ENCODE data around the gene TMC3.

The TMC3 gene

GRCh38 chr15:81316267-81316666, 57.7 kb downstream of the TMC3 start:
- no peaks in the 10 kb centered on the region for H3K79me2 ChIP-seq (ENCODE audit: insufficient read depth, low read depth)
- H3K9ac ChIP-seq: no peak overlapping the region

DNA sequence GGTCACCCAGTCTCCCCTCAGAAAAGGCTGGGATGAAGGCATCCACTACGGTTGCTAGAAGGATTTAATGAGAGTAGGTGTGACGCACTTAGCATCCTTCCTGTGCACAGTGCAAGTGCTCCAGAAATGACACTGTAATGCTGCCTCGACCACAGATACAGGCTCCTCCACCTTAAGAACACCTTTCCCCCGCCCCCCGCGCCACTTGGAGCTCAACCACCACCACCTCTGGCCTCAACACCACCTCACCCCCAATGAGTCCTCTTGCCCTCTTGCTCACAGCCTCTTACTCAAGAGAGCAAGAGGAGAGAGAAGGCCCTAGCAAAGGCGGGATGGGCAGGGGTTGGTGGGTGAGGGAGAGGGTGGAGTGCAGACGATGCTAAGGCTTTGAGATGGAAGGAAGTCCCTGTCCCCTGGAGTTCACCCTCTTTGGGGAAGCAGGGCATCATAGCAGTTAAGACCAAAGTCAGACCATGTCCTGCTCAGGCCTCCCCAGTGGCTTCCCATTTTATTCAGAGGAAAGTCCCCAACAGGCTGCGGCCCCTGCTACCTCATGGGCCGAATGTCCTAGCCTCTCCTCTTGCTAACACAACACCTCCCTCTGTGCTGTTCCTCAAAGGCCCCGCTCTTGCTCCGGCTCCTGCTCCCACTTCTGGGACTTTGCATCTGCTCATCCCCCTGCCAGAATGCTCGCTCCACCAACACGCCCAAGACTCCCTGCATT, 58.4 kb downstream of the TMC3 start:
- no peaks in the 10 kb centered on the region for H3K27me3 ChIP-seq (ENCODE audit: insufficient read depth, low read depth)
- no peaks in the 10 kb centered on the region for H4K20me1 ChIP-seq (ENCODE audit: insufficient read depth)
- H3K4me1 ChIP-seq (ENCODE audit: low read depth, poor library complexity, severe bottlenecking): peaks cover 15% of the 10 kb centered on the region
- no peak overlapping the region for H2AFZ ChIP-seq (ENCODE audit: low read depth)
- no peak overlapping the region for H3K4me2 ChIP-seq
- H3K36me3 ChIP-seq (ENCODE audit: insufficient read depth): no peaks in the 10 kb centered on the region
- no peak overlapping the region for H3K4me3 ChIP-seq (IDR thresholded peaks at IDR 0.05; ENCODE audit: insufficient read depth, low read depth, low read length)
- no peak overlapping the region for H3K9ac ChIP-seq
- no peak overlapping the region for H3K27ac ChIP-seq
- TF ChIP-seq, protein P1, sequence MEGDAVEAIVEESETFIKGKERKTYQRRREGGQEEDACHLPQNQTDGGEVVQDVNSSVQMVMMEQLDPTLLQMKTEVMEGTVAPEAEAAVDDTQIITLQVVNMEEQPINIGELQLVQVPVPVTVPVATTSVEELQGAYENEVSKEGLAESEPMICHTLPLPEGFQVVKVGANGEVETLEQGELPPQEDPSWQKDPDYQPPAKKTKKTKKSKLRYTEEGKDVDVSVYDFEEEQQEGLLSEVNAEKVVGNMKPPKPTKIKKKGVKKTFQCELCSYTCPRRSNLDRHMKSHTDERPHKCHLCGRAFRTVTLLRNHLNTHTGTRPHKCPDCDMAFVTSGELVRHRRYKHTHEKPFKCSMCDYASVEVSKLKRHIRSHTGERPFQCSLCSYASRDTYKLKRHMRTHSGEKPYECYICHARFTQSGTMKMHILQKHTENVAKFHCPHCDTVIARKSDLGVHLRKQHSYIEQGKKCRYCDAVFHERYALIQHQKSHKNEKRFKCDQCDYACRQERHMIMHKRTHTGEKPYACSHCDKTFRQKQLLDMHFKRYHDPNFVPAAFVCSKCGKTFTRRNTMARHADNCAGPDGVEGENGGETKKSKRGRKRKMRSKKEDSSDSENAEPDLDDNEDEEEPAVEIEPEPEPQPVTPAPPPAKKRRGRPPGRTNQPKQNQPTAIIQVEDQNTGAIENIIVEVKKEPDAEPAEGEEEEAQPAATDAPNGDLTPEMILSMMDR (conservative IDR thresholded peaks at IDR 0.05; ENCODE audit: low read depth, low read length): no peak
- no peaks in the 10 kb centered on the region for H3K79me2 ChIP-seq (ENCODE audit: insufficient read depth, low read depth)

More at GRCh38 chr15:81316267-81316666, 57.7 kb downstream of the TMC3 start:
- TF ChIP-seq, protein P1 (conservative IDR thresholded peaks at IDR 0.05; ENCODE audit: low read depth, low read length): no peak
- H3K4me3 ChIP-seq (IDR thresholded peaks at IDR 0.05; ENCODE audit: insufficient read depth, low read depth, low read length): no peak overlapping the region
- H4K20me1 ChIP-seq (ENCODE audit: insufficient read depth): no peaks in the 10 kb centered on the region
- no peak overlapping the region for H2AFZ ChIP-seq (ENCODE audit: low read depth)
- no peaks in the 10 kb centered on the region for H3K27me3 ChIP-seq (ENCODE audit: insufficient read depth, low read depth)
- H3K27ac ChIP-seq: no peak overlapping the region
- H3K36me3 ChIP-seq (ENCODE audit: insufficient read depth): no peaks in the 10 kb centered on the region
- H3K4me2 ChIP-seq: no peak overlapping the region
- peaks cover 15% of the 10 kb centered on the region for H3K4me1 ChIP-seq (ENCODE audit: low read depth, poor library complexity, severe bottlenecking)

- TF ChIP-seq, protein P1 (conservative IDR thresholded peaks at IDR 0.05; ENCODE audit: low read depth, low read length): no peak
- H3K4me1 ChIP-seq (ENCODE audit: low read depth, poor library complexity, severe bottlenecking): peaks cover 15% of the 10 kb centered on the region
- no peak overlapping the region for H3K27ac ChIP-seq
- H3K27me3 ChIP-seq (ENCODE audit: insufficient read depth, low read depth): no peaks in the 10 kb centered on the region
- no peaks in the 10 kb centered on the region for H3K36me3 ChIP-seq (ENCODE audit: insufficient read depth)
- H3K9ac ChIP-seq: no peak overlapping the region
- H4K20me1 ChIP-seq (ENCODE audit: insufficient read depth): no peaks in the 10 kb centered on the region
- H3K79me2 ChIP-seq (ENCODE audit: insufficient read depth, low read depth): no peaks in the 10 kb centered on the region
- no peak overlapping the region for H3K4me3 ChIP-seq (IDR thresholded peaks at IDR 0.05; ENCODE audit: insufficient read depth, low read depth, low read length)
- no peak overlapping the region for H3K4me2 ChIP-seq
- no peak overlapping the region for H2AFZ ChIP-seq (ENCODE audit: low read depth)
These were observed 59.6 kb downstream of the TMC3 start for GRCh38 chr15:81314378-81314777.

GRCh38 chr15:81313686-81314085, 60.3 kb downstream of the TMC3 start:
- Histone ChIP-seq H3K9ac (no peak overlapping the region), H3K79me2 (ENCODE audit: insufficient read depth, low read depth) (no peaks in the 10 kb centered on the region), H3K27ac (no peak overlapping the region), H2AFZ (ENCODE audit: low read depth) (no peak overlapping the region), H3K4me2 (no peak overlapping the region), H3K4me1 (ENCODE audit: low read depth, poor library complexity, severe bottlenecking) (peaks cover 15% of the 10 kb centered on the region), H3K27me3 (ENCODE audit: insufficient read depth, low read depth) (no peaks in the 10 kb centered on the region), H3K36me3 (ENCODE audit: insufficient read depth) (no peaks in the 10 kb centered on the region), H3K4me3 (IDR thresholded peaks at IDR 0.05; ENCODE audit: insufficient read depth, low read depth, low read length) (no peak overlapping the region), H4K20me1 (ENCODE audit: insufficient read depth) (no peaks in the 10 kb centered on the region)
- TF ChIP-seq, protein P1 (conservative IDR thresholded peaks at IDR 0.05; ENCODE audit: low read depth, low read length): no peak

All from KMS-11 (cell line).